ENCODE measurements around the gene AADACL3.

The AADACL3 gene

DNA sequence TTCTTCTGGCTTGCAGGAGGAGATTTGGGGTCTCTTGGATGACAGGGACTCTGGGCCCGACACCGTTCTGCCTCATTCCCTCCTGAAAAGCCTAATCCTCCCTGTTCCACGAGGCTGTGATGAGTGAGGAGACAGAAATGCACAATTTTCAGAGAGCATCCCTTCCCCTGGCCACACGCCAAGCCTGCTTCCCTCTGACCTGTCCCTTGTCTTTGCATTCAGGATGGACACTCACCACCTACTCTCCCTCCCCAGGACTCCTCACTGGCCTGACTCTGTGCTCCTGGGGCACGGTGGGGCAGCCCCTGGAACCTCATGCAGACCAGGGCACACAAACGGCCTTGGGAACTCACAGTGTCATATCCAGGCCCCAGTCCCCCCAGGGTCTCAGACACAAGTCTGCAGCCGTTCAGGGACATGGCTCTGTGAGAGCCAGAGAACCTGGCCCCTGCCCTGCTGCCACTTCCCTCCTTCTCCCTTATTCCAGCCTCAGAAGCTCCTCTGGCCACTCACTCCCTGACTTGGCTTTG is 54.1 kb downstream of the AADACL3 start:
- no peak for DNase-seq

DNA sequence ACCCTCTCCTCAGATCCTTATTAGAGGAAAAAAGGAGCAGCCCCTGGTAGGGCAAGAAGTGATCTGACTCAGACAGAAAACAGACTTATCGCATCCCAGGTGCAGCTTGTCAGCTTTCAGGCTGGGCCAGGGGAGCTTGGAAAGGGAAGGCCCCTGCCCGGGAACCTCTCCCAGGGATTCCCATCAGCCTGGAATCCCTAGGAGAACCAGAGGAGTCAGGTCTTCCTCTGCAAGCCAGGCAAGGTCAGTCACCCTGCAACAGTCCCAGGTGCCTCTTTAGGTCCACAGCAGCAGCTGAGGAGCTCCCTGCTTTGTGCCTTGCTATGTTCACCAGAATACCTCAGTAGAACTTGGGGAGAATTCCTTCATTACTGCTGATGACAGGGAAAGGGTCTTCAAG is 54.7 kb downstream of the AADACL3 start:
- no peak for DNase-seq

DNA sequence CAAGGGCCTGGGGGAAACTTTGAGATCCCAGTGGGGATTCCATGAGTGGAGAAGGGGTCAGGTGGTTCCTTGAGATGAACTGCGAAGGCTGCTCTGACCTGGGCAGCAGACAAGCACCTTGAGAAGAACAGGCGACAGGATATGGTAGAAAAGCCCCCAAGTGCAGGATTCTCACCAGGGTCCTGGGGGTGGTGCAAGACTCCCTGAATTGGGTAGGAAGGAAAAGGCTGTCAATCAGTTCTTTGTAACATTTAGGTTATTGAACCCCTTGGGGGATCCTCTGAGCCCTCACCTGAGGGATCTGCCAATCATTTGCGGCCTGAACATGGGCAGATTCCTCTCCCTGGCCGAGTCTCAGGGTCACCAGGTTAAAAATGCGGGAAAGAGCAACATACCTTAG is 55.3 kb downstream of the AADACL3 start:
- no peak for DNase-seq

DNA sequence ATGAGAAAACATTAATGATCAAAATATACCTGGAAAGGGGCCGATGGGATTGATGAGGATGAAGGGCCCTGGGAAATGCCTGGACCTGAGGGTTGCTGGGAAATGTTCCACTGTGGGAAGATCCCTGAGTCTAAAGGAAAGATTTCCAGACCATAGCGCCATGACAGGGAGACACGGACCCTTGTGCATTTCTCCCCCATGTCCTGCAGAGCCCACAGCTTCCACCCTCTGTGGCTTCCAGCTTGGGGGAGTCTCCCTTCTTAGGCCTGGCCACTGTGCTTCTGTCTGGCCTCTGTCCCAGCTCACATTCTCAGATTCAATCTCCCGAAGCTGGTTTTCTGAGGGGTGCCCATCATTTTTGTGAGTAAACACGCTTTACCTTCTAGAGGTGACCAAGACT is 56.6 kb downstream of the AADACL3 start:
- no peak for DNase-seq

DNA sequence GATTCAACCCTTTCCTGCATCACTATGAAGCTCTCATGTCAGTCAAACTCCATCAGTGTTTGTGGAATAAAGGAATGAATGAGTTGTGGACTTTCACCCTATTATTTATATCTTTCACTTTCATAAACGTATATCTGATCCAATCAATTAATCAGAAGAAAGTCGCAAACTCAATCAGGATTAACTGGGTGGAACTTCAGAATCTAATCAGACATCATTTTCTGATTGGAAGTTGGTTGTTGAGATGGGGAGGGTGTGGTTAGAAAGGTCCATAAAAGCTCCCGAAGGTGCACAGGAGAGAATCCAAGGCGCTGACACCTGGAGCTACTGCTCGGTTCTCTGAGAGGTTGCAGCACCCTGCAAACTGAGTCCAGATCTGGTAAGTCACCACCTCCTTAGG is 57.5 kb downstream of the AADACL3 start, which contains the start of gene PRAMEF12:
Gene PRAMEF12 (plus strand): TSS at position 301 of the 400 bp plus-strand sequence. CDS start 1,130 bp downstream, outside the sequence.
- DNase-seq, result no peak

DNA sequence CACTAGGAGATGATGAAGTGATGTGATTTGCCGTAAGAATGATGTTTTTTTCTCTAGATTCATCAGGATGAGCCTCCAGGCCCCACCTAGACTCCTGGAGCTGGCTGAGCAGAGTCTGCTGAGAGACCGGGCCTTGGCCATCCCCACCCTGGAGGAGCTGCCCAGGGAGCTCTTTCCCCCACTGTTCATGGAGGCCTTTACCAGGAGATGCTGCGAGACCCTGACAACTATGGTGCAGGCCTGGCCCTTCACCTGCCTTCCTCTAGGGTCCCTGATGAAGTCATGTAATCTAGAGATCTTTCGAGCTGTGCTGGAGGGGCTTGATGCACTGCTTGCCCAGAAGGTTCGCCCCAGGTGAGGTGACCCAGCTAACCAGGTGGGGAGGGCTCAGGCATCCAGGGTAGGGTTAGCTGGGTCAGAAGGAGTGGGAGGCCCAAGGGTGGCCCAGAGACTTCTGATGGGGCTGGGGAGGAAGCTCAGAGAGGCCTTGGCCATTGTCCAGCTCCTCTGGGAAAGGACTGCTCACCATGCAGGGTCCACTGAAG is 59.0 kb downstream of the AADACL3 start:
- no peak for DNase-seq

DNA sequence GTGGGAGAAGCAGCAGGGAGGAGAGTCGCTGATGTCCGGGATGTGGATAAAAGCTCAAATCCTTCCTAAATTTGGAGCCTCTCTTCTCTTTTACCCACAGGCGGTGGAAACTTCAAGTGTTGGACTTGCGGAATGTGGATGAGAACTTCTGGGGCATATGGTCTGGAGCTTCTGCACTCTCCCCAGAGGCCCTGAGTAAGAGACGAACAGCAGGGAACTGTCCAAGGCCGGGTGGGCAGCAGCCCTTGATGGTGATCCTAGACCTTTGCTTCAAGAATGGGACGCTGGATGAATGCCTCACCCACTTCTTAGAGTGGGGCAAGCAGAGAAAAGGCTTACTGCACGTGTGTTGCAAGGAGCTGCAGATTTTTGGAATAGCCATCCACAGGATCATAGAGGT is 59.5 kb downstream of the AADACL3 start:
- no peak for DNase-seq

DNA sequence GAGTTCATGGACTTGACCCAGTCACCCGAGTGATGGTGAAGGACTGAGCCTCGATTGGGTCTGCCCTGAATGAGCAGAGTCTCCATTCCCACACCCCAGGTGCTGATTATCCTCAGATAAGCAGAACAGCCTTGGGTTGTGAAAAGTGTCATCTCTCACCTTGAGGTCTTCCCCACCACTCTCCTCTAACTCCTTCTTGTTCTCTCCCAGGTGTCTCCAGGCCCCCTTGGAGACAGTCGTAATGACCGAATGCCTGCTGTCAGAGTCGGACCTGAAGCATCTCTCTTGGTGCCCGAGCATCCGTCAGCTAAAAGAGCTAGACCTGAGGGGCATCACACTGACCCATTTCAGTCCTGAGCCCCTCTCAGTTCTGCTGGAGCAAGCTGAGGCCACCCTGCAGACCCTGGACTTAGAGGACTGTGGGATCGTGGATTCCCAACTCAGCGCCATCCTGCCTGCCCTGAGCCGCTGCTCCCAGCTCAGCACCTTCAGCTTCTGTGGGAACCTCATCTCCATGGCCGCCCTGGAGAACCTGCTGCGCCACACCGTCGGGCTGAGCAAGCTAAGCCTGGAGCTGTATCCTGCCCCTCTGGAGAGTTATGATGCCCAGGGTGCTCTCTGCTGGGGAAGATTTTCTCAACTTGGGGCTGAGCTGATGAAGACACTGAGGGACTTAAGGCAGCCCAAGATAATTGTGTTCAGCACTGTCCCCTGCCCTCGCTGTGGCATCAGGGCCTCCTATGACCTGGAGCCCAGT is 61.1 kb downstream of the AADACL3 start:
- no peak for DNase-seq

Measured in inflammatory macrophage treated with lipopolysaccharide for 4 hours (primary cell).